Naive thymus-derived CD8-positive, alpha-beta T cell (primary cell): ENCODE data around the gene SYT7. TPM values are rescaled to one million over a fixed set of nuclear protein-coding genes. Genes with fewer than 3 reads are reported as not detected.

Source experiments
- ATAC-seq, 2 donors: fragments of 150-1000 bp; cut with Tn5 transposase in 1 of 2; sonication (Bioruptor Pico), chemical (Tn5 transposase) in 1 of 2; 1 replicate in 1 of 2; 2 replicates in 1 of 2; pipeline ENCODE4 v1.10.0; 2021; ENCODE audit warnings: mild to moderate bottlenecking in 2 of 2, moderate library complexity in 2 of 2
- POLR2A ChIA-PET: fragments of 350-600 bp; sonication (Branson Sonifier 250); formaldehyde crosslinking; loops from one replicate; lab custom pipeline; 2021; ENCODE audit warnings: antibody characterized with exemption; lab: Charles Lee
- DNase-seq, 10 donors: peaks; one replicate each; pipeline versions ENCODE4 v3.0.0 to v3.0.0-alpha.2; 2020 to 2022
- H3K27ac Mint-ChIP-seq, 10 donors: one replicate each; pipeline ENCODE4 v1.8.0; 2020 to 2022; ENCODE audit warnings: mild to moderate bottlenecking in 10 of 10, mixed read lengths in 10 of 10, moderate library complexity in 4 of 10, inconsistent platforms in 1 of 10
- H3K27me3 Mint-ChIP-seq, 5 donors: one replicate each; pipeline ENCODE4 v1.8.0; 2021 to 2022; ENCODE audit warnings: mixed read lengths in 5 of 5
- H3K36me3 Mint-ChIP-seq, 3 donors: one replicate each; pipeline ENCODE4 v1.8.0; 2020 to 2022; ENCODE audit warnings: mixed read lengths in 3 of 3, mild to moderate bottlenecking in 2 of 3, inconsistent platforms in 1 of 3
- H3K4me1 Mint-ChIP-seq, 4 donors: one replicate each; pipeline ENCODE4 v1.8.0; 2021 to 2022; ENCODE audit warnings: mixed read lengths in 4 of 4
- H3K4me3 Mint-ChIP-seq, 10 donors: one replicate each; pipeline ENCODE4 v1.8.0; 2020 to 2022; ENCODE audit warnings: mild to moderate bottlenecking in 10 of 10, mixed read lengths in 10 of 10, moderate library complexity in 6 of 10, inconsistent platforms in 1 of 10
- H3K9me3 Mint-ChIP-seq, 9 donors: one replicate each; pipeline ENCODE4 v1.8.0; 2020 to 2022; ENCODE audit warnings: mixed read lengths in 9 of 9, mild to moderate bottlenecking in 3 of 9, inconsistent platforms in 1 of 9, moderate library complexity in 1 of 9
- polyA plus RNA-seq, 3 donors: library from polyadenylated mRNA; unstranded; fragments of 300-500 nt; fragmentation: Illumina TruSeq; gene quantifications; one replicate each; pipeline ENCODE4 v1.2.3, GENCODE V29; 2021
- total RNA-seq, 8 experiments: library from RNA in 2 of 8; stranded (reverse) in 2 of 8; gene quantifications; one replicate each; pipeline ENCODE4 v1.2.3 and lab custom pipeline; 2021 to 2026

SYT7 gene
- total and polyA plus RNA-seq, 5 experiments from 2014 or later = 0.06 TPM; not detected in 4

GRCh38 chr11:61536676-61537270, 44.1 kb downstream of the SYT7 start:
- H3K4me1 Mint-ChIP-seq = peaks cover 0 to 7% (median 0%) of the 10 kb centered on the region in 4 donors
- H3K27me3 Mint-ChIP-seq = peaks cover 8 to 62% (median 28%) of the 10 kb centered on the region in 5 donors
- POLR2A ChIA-PET = no interaction called here

GRCh38 chr11:61535998-61536675, 44.7 kb downstream of the SYT7 start:
- peaks cover 0 to 7% (median 0%) of the 10 kb centered on the region in 4 donors for H3K4me1 Mint-ChIP-seq
- DNase-seq (no peak), ATAC-seq (no peak)
- POLR2A ChIA-PET = no interaction called here
- no peaks in the 10 kb centered on the region for H3K36me3 Mint-ChIP-seq
- H3K27ac Mint-ChIP-seq = no peak overlapping the region
- H3K27me3 Mint-ChIP-seq = peaks cover 6 to 56% (median 23%) of the 10 kb centered on the region in 5 donors
- no peaks in the 10 kb centered on the region for H3K9me3 Mint-ChIP-seq
- H3K4me3 Mint-ChIP-seq = no peak overlapping the region

More at GRCh38 chr11:61536676-61537270, 44.1 kb downstream of the SYT7 start:
- no peaks in the 10 kb centered on the region for H3K9me3 Mint-ChIP-seq
- ATAC-seq = no peak
- H3K27ac Mint-ChIP-seq = no peak overlapping the region
- no peak for DNase-seq
- no peak overlapping the region for H3K4me3 Mint-ChIP-seq
- no peaks in the 10 kb centered on the region for H3K36me3 Mint-ChIP-seq

- POLR2A ChIA-PET = no interaction called here
- Mint-ChIP-seq H3K4me3 (no peak overlapping the region), H3K4me1 (peaks cover 0 to 7% (median 0%) of the 10 kb centered on the region in 4 donors), H3K9me3 (no peaks in the 10 kb centered on the region), H3K27me3 (peaks cover 6 to 55% (median 26%) of the 10 kb centered on the region in 5 donors), H3K36me3 (no peaks in the 10 kb centered on the region), H3K27ac (peak overlapping the region in 2 of 10 donors; percentile 36 to 57)
- no peak for ATAC-seq
- DNase-seq = no peak
These were observed 45.7 kb downstream of the SYT7 start for GRCh38 chr11:61534933-61535839.

- POLR2A ChIA-PET = no interaction called here
- Mint-ChIP-seq H3K27ac (peak overlapping the region in 1 of 10 donors; percentile 78), H3K36me3 (no peaks in the 10 kb centered on the region), H3K4me3 (no peak overlapping the region), H3K4me1 (peaks cover 0 to 7% (median 0%) of the 10 kb centered on the region in 4 donors), H3K27me3 (peaks cover 6 to 46% (median 25%) of the 10 kb centered on the region in 5 donors), H3K9me3 (no peaks in the 10 kb centered on the region)
- DNase-seq (no peak), ATAC-seq (no peak)
These were observed 46.6 kb downstream of the SYT7 start for GRCh38 chr11:61534025-61534932.

GRCh38 chr11:61533401-61533800, 47.5 kb downstream of the SYT7 start:
- POLR2A ChIA-PET = no interaction called here
- peaks cover 6 to 37% (median 20%) of the 10 kb centered on the region in 5 donors for H3K27me3 Mint-ChIP-seq
- H3K27ac Mint-ChIP-seq = no peak overlapping the region
- no peak for DNase-seq
- no peaks in the 10 kb centered on the region for H3K9me3 Mint-ChIP-seq
- ATAC-seq = no peak
- no peaks in the 10 kb centered on the region for H3K36me3 Mint-ChIP-seq
- no peak overlapping the region for H3K4me3 Mint-ChIP-seq
- H3K4me1 Mint-ChIP-seq = peaks cover 0 to 5% (median 0%) of the 10 kb centered on the region in 4 donors

- Mint-ChIP-seq H3K27ac (no peak overlapping the region), H3K4me3 (no peak overlapping the region), H3K27me3 (peaks cover 6 to 33% (median 20%) of the 10 kb centered on the region in 5 donors), H3K9me3 (no peaks in the 10 kb centered on the region), H3K4me1 (peaks cover 0 to 5% (median 0%) of the 10 kb centered on the region in 4 donors), H3K36me3 (no peaks in the 10 kb centered on the region)
- ATAC-seq (no peak), DNase-seq (no peak)
- POLR2A ChIA-PET = no interaction called here
These were observed 47.9 kb downstream of the SYT7 start for GRCh38 chr11:61533039-61533375.

GRCh38 chr11:61532134-61533038, 48.5 kb downstream of the SYT7 start:
- no peak overlapping the region for H3K4me3 Mint-ChIP-seq
- H3K9me3 Mint-ChIP-seq = no peaks in the 10 kb centered on the region
- POLR2A ChIA-PET = no interaction called here
- ATAC-seq = peak; percentile 52 to 57
- DNase-seq = peak in 7 of 10 donors; percentile 11 to 44 (median 32)
- H3K36me3 Mint-ChIP-seq = no peaks in the 10 kb centered on the region
- peaks cover 9 to 34% (median 26%) of the 10 kb centered on the region in 5 donors for H3K27me3 Mint-ChIP-seq
- peaks cover 0 to 5% (median 0%) of the 10 kb centered on the region in 4 donors for H3K4me1 Mint-ChIP-seq
- H3K27ac Mint-ChIP-seq = no peak overlapping the region

- Mint-ChIP-seq H3K9me3 (no peaks in the 10 kb centered on the region), H3K27ac (peak overlapping the region in 1 of 10 donors; percentile 21)
- POLR2A ChIA-PET = no interaction called here
These were observed 49.8 kb downstream of the SYT7 start for GRCh38 chr11:61531044-61531443.

GRCh38 chr11:61529537-61530225, 51.2 kb downstream of the SYT7 start:
- POLR2A ChIA-PET = no interaction called here
- Mint-ChIP-seq H3K36me3 (no peaks in the 10 kb centered on the region), H3K27me3 (peaks cover 3 to 40% (median 30%) of the 10 kb centered on the region in 5 donors), H3K4me3 (no peak overlapping the region), H3K4me1 (peaks cover 0 to 3% (median 0%) of the 10 kb centered on the region in 4 donors), H3K27ac (no peak overlapping the region), H3K9me3 (no peaks in the 10 kb centered on the region)
- DNase-seq (no peak), ATAC-seq (no peak)

More at GRCh38 chr11:61531044-61531443, 49.8 kb downstream of the SYT7 start:
- no peak overlapping the region for H3K4me3 Mint-ChIP-seq
- peaks cover 0 to 5% (median 0%) of the 10 kb centered on the region in 4 donors for H3K4me1 Mint-ChIP-seq
- no peak for DNase-seq
- no peak for ATAC-seq
- H3K27me3 Mint-ChIP-seq = peaks cover 8 to 41% (median 26%) of the 10 kb centered on the region in 5 donors
- no peaks in the 10 kb centered on the region for H3K36me3 Mint-ChIP-seq

GRCh38 chr11:61528114-61528513, 52.8 kb downstream of the SYT7 start:
- DNase-seq = no peak
- H3K27me3 Mint-ChIP-seq = peaks cover 4 to 39% (median 32%) of the 10 kb centered on the region in 5 donors
- ATAC-seq = no peak
- H3K4me1 Mint-ChIP-seq = peaks cover 0 to 2% (median 0%) of the 10 kb centered on the region in 4 donors
- H3K27ac Mint-ChIP-seq = no peak overlapping the region
- no peaks in the 10 kb centered on the region for H3K36me3 Mint-ChIP-seq
- no peaks in the 10 kb centered on the region for H3K9me3 Mint-ChIP-seq
- POLR2A ChIA-PET = no interaction called here
- no peak overlapping the region for H3K4me3 Mint-ChIP-seq
